GM18870 (cell line): ENCODE results near the gene HOXD11.

Experiments used
- ATAC-seq: cut with Tn5 transposase; IDR thresholded peaks from one replicate; pipeline ENCODE4 v1.9.1; 2021; ENCODE audit warnings: moderate library complexity; ENCODE audit not compliant: unreplicated experiment

Gene HOXD11

DNA sequence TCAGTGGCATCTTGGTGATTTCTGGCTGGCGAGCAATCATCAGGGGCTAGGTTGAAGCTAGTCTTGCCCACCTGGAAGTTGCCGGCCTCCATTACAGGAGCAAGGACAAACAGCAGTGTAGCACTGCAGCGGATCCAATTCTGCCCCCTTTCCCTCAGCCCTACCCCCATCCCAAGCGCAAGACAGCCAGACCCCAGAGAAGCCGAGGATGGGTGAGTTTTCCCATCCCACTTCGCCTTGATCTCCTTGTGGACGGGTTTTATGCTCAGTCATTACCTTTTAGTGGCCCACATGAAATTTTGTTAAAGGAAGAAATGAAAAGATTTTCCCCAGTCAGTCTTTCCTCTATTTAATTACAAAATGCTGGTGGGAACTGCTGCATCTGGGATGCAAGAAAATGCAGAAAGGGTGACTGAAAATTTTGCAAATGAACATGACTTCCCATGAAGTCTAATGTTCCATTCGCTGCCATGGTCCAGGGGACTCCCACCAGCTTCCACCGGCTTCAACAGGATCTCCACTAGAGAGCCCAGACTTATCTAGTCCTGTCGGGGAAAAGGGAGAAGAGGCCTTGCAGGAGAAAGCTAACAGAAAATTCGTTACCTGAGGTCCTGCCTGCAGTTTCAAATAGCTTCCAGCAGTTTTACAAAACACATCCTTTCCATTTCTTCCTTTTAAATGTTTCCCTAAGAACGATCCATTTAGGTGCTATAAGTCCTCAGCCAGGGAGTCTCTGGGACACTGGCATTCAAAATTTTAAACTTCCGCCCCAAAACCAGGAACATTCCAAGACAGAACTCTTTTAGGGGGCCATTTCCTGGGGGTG, 13.5 kb downstream of the HOXD11 start:
- no peak for ATAC-seq

DNA sequence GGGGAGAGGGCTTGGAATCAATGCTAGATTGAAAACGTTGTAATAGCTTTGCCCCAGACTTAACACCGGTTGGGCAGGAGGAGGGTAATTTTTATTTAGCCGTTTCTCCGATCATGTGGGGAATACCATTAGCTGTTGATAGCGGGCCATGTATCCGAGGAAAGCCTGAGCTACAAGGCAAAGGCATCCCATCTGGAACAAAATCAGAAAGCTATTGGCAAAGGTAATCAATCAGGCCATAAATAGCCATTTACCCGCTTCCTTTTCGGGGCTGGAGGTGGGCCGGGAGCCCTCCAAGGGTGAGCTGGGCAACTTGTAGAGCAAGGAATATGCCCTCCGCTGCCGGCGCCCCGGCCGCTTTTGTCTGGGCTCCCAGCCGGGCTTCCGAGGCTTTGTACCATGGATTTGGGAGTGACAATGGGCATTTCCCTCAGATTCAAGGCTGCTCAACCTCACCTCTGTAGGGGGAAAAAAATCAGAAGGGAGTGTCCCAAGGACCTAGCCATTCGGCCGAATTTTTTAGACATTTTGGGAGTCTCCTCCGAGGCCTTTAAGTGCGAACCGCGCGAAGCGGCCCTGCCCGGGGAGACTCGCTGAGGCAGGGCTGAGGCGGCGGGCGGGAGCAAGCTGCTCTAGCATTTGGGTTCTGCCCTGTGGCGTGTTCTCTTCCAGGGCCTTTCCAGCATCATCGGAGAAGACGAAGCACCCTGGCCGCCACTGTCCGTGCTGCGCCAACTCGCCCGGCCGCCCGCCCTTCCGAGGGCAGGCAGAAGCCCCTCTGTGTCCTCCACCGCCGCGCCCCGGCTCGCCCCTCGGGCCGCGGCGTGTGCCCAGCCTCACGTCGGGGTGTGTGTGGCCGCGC, 14.3 kb downstream of the HOXD11 start:
- no peak for ATAC-seq

DNA sequence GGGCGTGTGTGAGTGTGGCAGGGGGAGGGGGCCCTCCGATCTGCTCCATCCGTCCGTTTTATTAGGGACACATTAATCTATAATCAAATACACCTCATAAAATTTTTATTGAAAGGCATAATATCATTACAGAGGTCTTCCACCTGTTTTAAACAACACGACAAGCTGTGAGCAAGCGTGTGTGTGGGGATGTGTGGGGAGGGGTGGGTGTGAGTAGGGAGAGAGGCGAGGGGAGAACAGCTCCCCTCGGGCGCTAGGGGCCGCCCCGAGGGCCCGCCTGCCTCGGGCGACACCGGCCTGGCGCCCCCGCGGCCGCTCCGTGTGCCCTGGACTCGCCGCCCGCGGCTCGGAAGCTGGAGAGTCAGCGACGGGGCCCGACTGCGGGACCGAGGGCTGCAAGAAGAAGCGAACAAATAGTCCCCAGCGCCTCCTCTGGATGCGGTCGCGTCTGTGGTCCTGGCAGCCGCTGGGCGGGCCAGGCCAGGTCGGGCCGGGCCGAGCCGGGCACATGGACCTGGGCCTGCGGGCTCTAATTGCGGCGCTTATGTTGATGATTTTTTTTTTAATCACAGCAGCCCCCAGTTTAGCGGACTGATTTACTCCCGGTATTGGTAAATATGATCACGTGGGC, 15.1 kb downstream of the HOXD11 start:
- no peak for ATAC-seq

DNA sequence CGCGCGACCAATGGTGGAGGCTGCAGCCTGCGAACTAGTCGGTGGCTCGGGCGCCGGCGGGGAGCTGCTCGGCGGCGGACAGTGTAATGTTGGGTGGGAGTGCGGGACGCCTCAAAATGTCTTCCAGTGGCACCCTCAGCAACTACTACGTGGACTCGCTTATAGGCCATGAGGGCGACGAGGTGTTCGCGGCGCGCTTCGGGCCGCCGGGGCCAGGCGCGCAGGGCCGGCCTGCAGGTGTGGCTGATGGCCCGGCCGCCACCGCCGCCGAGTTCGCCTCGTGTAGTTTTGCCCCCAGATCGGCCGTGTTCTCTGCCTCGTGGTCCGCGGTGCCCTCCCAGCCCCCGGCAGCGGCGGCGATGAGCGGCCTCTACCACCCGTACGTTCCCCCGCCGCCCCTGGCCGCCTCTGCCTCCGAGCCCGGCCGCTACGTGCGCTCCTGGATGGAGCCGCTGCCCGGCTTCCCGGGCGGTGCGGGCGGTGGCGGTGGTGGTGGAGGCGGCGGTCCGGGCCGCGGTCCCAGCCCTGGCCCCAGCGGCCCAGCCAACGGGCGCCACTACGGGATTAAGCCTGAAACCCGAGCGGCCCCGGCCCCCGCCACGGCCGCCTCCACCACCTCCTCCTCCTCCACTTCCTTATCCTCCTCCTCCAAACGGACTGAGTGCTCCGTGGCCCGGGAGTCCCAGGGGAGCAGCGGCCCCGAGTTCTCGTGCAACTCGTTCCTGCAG, 15.8 kb downstream of the HOXD11 start, which contains the start of gene HOXD9:
TSS of gene HOXD9 (plus strand) at position 37 of the 728 bp plus-strand sequence. CDS start at position 87, 50 bp downstream.
- ATAC-seq: no peak

DNA sequence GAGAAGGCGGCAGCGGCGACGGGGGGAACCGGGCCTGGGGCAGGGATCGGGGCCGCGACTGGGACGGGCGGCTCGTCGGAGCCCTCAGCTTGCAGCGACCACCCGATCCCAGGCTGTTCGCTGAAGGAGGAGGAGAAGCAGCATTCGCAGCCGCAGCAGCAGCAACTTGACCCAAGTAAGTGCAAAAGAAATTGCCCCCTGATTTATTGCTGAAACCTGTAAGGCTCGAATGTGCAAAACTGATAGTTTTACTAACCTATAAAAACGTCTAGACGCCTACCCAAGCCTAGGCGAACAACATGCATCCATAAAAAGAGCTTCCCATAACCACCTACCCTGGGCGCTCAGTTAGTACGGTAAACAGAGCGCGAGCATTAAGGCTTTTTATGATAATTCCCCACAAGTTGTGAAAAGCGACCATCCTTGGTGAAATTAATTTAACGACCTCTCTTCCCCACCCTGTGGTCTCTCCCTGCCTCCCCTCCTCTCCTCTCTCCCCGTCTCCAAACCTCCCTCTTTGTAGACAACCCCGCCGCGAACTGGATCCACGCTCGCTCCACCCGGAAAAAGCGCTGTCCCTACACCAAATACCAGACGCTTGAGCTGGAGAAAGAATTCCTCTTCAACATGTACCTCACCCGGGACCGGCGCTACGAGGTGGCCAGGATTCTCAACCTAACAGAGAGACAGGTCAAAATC, 16.5 kb downstream of the HOXD11 start:
- no peak for ATAC-seq

DNA sequence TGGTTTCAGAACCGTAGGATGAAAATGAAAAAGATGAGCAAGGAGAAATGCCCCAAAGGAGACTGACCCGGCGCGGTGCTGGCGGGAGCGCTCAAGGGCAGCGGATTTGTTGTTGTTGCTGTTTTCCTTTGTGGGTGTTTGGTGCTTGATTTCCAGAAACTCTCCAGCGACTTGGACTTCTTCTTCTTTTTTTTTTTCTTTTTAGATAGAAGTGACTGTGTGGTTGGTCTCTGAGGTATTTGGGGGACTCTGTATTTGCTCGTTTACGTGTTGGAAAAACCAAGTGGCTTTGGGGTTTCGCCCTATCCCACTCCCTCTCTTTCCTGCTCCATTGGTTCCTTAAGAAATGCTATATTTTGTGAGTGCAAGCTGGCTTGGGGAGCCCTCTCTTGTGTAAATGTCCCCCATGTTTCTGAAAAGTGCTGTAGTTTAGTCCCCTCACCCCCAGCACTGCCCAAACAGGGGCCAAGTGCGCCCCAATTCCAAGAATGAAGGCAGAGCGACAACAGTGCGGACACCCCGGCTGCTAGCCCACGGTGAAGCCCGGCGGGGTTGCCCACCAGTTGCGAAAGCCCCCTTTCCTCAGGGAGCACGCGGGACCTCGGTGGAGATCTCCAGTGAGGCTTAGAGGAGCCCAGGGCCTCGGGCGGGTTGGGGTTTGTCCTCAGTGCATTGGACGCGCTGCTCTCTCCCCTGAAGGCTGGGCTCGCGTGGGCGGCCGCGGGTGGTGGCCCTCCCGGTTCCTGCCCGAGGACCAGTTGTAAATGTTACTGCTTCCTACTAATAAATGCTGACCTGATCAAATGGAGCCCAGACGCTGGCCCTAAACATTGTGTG, 17.2 kb downstream of the HOXD11 start:
- ATAC-seq: no peak

DNA sequence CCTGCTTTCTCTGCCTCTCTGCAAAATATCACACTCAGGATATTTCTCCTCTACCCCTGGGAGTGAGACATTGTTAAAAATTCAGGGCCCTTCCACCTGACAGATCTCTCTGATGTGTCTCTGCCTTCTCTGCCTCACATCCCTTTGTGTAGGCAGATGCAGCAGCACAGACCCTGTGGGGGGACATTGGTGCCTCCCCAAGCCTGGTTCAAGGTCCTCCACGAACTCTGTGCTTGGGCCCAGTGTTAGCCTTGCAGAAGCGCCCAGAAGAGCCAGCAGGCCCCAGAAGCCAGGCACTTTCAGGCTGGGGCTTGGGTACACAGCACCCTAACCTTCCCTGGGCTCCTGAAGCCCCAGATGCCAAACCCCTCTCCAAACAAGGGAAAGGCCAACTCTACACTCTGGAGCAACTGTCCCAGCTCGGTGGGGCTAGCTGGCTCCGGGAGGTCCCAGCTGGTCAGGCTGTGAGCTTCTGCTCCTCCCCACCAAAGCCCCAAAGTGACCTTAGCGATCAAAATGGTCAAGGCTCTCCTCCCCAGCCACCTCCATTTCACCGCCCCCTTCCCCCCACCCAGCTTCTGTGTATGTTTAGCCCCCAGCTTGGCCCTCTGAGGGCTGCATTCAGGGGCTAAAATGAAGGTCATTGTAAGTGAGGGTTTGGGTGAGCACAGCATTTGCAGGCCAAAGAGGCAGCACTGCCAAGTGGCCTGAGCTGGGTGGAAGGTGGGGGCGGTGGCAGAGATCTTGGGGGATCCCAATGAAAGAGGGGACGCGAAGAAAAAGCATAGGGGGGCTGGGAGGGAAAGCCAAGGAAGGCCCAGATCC, 18.1 kb downstream of the HOXD11 start:
- no peak for ATAC-seq

DNA sequence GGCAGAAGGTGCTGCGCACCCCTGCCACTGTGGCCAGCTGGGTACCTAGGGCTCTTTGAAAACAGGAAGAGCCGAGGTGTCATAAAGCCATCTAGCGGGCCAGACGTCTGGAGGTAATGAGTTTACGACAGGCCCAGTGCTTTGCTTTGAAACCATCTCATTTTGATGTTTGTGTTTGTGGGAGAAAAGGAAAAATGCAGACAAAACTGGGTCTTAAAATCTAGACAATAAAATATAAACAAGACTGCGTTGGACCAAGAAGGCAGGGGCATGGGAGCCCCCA, 18.6 kb downstream of the HOXD11 start:
- no peak for ATAC-seq

DNA sequence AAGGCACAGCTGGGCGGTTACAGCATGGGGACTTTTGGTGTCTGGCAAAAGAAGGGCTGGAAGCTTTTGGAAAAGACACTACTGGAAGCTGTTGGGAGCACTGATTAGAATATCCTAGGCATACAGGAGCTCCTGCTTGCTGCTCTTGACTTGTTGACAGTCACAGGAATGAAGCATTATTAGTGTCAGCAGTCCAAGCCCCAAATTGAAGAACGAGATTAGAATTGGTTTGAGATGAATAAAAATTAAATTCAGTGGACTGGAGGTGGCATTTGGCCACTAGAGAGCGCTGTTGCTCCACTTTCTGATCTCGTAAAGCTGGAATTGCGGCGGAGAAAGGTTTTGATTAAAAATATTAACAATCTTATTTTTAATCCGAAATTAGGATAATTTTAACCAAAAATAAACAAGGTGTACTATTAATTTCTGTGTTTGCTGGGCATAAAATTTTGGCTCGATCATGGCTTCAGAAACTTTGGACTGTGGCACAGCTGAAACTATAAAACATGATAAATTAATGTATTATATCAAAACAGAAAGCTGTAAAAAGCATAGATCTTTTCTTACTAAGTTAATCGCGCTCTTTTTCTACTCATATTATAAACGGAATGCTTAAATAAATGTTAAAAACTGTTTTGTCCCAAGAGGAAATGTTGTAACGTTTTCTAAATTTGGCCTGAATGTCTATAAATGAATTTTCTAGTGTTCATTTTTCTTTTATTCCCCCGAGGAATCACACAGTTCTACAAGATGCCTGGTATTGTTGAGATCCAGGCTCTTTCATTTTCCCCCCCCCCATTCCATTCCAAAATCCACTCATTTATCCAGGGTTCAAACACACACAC, 20.1 kb downstream of the HOXD11 start:
- no peak for ATAC-seq

DNA sequence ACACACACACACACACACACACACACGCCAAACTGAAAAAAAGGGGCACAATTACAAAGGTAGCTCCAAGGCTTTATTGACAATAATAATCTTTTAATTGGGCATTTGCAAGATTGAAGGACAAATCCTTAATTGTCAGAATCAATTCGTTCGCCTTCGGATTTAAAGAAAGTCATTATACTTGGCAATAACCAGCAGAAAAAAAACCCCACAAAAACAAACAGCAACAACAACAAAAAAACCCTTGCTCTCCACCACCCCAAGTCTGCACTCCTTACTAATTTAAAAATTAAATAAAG, 20.6 kb downstream of the HOXD11 start:
- ATAC-seq: no peak

DNA sequence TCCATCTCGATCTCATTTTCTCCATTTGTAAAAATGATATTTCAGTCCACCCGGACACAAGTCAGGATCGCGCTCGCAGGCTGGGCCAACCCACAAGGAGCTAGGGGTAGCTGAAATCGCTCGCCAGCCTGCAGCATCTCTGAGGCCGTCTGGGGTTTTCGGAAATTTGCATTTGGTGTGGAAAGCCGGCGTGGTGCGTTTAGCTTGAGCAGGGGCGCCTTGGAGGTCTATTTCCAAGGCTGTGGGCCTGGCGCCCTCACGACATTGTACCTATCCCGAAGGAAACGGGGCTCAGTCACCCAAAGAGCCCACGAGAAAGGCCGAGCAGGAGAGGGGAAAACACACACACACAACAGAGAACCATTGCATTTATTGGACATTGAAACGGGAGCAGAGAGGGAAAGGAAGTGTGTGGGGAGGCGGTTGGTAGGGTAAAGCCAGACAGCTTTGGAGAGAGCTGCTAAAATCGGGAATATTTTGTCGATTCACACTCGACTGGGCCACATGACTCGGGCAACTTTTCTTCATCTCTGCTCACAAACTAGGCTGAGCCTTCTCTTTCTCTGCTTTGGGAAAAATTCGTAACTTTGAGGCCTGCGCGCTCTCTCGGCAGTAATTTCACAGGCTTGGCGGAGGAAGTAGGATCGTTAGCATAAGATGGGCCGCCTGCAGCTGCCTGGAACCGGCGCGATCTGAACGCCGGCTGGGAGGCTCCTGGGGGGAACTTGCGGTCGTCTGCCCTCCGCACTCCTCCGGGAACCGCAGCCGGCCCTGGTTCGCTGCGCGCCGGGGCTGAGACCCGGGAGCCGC, 21.3 kb downstream of the HOXD11 start:
- ATAC-seq: no peak

DNA sequence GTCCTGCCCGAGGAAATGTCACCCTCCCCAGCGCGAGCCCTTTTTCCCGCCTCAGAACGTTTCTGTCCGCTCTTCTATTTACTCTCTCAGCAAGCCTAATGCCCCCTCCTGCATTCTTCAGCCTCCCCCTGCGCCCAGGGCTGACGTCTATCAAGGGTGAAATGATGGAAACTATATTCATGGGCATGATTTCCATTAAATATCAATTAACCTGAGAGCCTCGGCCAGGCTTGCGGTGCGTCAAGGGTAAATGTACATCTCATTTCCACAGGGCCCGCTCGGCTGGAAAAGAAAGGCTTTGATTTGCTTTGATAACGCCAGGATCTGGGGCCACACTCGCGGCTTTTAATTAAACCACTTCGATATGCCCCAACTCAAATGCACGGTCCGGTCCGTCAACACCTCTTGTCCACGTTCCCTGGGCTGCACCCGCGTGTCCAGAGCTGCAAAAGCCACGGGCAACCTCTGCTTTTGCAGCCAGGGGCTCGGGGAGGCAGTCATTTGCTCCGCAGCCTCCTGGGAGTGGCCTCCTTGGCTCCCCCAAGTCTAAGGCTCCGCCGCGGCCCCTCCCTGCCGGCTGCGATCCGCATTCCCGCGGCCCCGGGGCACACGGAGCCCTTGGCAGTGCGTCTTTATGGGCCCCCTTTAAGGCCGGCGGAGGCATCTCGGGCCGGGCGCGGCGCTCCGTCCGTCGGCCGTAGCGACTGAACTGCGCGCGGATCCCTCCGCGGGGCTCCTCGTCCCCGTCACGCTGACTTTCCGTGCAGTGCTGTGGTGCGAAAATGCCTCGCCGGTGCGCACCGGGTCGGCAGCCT, 22.1 kb downstream of the HOXD11 start, which contains the start of gene HOXD8:
TSS of gene HOXD8 (plus strand) at position 724 of the 815 bp plus-strand sequence. CDS start 662 bp downstream, outside the sequence.
- ATAC-seq: no peak

DNA sequence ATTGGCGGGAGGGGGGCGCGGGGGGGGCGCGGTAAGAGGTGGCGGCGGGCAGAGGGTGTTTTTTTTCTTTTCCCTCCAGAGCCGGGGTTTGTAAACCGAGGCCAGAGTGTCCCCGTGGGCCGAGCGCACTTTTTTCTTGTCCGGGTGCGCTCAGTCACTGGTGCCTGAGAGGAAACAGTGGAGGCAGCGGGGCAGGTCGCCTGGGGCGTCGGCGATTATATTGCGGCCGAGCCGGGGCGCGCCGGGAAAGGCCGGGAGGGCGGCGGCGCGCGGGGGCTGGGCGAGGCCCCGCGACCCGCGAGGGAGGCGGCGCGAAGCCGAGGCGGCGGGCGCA, 22.7 kb downstream of the HOXD11 start:
- ATAC-seq: no peak

DNA sequence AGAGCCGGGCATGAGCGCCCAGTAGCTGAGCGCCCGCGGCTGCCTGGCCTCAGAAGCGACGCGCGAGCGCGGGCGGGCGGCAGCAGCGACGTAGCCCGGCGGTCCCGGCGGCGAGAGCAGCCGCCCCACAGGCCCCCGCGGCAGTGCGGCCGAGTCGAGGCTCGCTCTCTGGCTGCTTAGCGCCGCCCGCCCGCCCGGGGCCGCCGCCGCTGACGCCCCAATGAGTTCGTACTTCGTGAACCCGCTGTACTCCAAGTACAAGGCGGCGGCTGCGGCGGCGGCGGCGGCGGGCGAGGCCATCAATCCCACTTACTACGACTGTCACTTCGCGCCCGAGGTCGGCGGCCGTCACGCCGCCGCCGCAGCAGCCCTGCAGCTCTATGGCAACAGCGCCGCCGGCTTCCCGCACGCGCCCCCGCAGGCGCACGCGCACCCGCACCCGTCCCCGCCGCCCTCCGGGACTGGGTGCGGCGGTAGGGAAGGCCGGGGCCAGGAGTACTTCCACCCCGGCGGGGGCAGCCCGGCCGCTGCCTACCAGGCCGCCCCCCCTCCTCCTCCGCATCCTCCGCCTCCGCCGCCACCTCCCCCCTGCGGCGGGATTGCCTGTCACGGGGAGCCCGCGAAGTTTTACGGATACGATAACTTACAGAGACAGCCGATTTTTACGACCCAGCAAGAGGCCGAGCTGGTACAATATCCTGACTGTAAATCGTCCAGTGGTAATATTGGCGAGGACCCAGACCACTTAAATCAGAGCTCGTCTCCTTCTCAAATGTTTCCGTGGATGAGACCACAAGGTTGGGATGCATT, 23.3 kb downstream of the HOXD11 start:
- ATAC-seq: no peak
